ENCODE data around the gene MYLIP. TPM values are rescaled to one million over a fixed set of nuclear protein-coding genes. Genes with fewer than 3 reads are reported as not detected.

Gene MYLIP
- total RNA-seq, 1 experiment from 2014 or later: 48.1 TPM

GRCh38 chr6:16090452-16090851 lies 38.4 kb upstream of the MYLIP start:
- ChIA-PET POLR2A (no interaction called here), CTCF (no interaction called here)
- Histone ChIP-seq H3K4me1 (peaks cover 9% of the 10 kb centered on the region), H3K9me3 (no peaks in the 10 kb centered on the region), H3K36me3 (ENCODE audit: control insufficient read depth, insufficient read depth, low read length) (no peaks in the 10 kb centered on the region), H3K27me3 (replicated peaks; ENCODE audit: control insufficient read depth, insufficient read depth, low read length) (no peaks in the 10 kb centered on the region), H3K4me3 (ENCODE audit: low read depth, low read length) (no peak overlapping the region)
- no peak for DNase-seq
- no peak for TF ChIP-seq CTCF (IDR thresholded peaks at IDR 0.05; ENCODE audit: insufficient read depth in 1 of 2, low read depth in 1 of 2, low read length in 1 of 2, severe bottlenecking in 1 of 2, unreplicated experiment in 1 of 2)
- Mint-ChIP-seq H3K27me3 (ENCODE audit: insufficient read depth, unreplicated experiment) (no peaks in the 10 kb centered on the region), H3K4me1 (ENCODE audit: low read depth, unreplicated experiment) (peaks cover 20% of the 10 kb centered on the region), H3K27ac (ENCODE audit: unreplicated experiment) (no peak overlapping the region), H3K9me3 (ENCODE audit: unreplicated experiment) (no peaks in the 10 kb centered on the region), H3K36me3 (ENCODE audit: insufficient read depth, unreplicated experiment) (no peaks in the 10 kb centered on the region), H3K4me3 (ENCODE audit: unreplicated experiment) (no peak overlapping the region)
- no TSS peak for BruUV-seq (replicated peaks)
- intact Hi-C loops (cut with micrococcal nuclease; ENCODE audit: unreplicated experiment): no loop called here

GRCh38 chr6:16090920-16091319 lies 38.0 kb upstream of the MYLIP start:
- H3K4me3 Mint-ChIP-seq (ENCODE audit: unreplicated experiment): no peak overlapping the region
- no peak for TF ChIP-seq CTCF (IDR thresholded peaks at IDR 0.05; ENCODE audit: insufficient read depth in 1 of 2, low read depth in 1 of 2, low read length in 1 of 2, severe bottlenecking in 1 of 2, unreplicated experiment in 1 of 2)
- H3K27me3 Mint-ChIP-seq (ENCODE audit: insufficient read depth, unreplicated experiment): no peaks in the 10 kb centered on the region
- no peak for DNase-seq
- BruUV-seq (replicated peaks): no TSS peak
- no peaks in the 10 kb centered on the region for H3K9me3 Mint-ChIP-seq (ENCODE audit: unreplicated experiment)
- Histone ChIP-seq H3K27me3 (replicated peaks; ENCODE audit: control insufficient read depth, insufficient read depth, low read length) (no peaks in the 10 kb centered on the region), H3K4me3 (ENCODE audit: low read depth, low read length) (no peak overlapping the region), H3K9me3 (no peaks in the 10 kb centered on the region), H3K4me1 (peaks cover 9% of the 10 kb centered on the region), H3K36me3 (ENCODE audit: control insufficient read depth, insufficient read depth, low read length) (no peaks in the 10 kb centered on the region)
- H3K4me1 Mint-ChIP-seq (ENCODE audit: low read depth, unreplicated experiment): peaks cover 20% of the 10 kb centered on the region
- ChIA-PET POLR2A (no interaction called here), CTCF (no interaction called here)
- intact Hi-C loops (cut with micrococcal nuclease; ENCODE audit: unreplicated experiment): no loop called here
- H3K27ac Mint-ChIP-seq (ENCODE audit: unreplicated experiment): no peak overlapping the region
- H3K36me3 Mint-ChIP-seq (ENCODE audit: insufficient read depth, unreplicated experiment): no peaks in the 10 kb centered on the region

GRCh38 chr6:16092140-16092539 lies 36.7 kb upstream of the MYLIP start:
- H3K9me3 ChIP-seq: no peaks in the 10 kb centered on the region
- H3K27me3 ChIP-seq (replicated peaks; ENCODE audit: control insufficient read depth, insufficient read depth, low read length): no peaks in the 10 kb centered on the region
- H3K4me3 Mint-ChIP-seq (ENCODE audit: unreplicated experiment): no peak overlapping the region
- ChIA-PET POLR2A (no interaction called here), CTCF (no interaction called here)
- no peak for TF ChIP-seq CTCF (IDR thresholded peaks at IDR 0.05; ENCODE audit: insufficient read depth in 1 of 2, low read depth in 1 of 2, low read length in 1 of 2, severe bottlenecking in 1 of 2, unreplicated experiment in 1 of 2)
- H3K27me3 Mint-ChIP-seq (ENCODE audit: insufficient read depth, unreplicated experiment): no peaks in the 10 kb centered on the region
- BruUV-seq (replicated peaks): no TSS peak
- no peaks in the 10 kb centered on the region for H3K36me3 Mint-ChIP-seq (ENCODE audit: insufficient read depth, unreplicated experiment)
- H3K4me1 ChIP-seq: peaks cover 7% of the 10 kb centered on the region
- peaks cover 17% of the 10 kb centered on the region for H3K4me1 Mint-ChIP-seq (ENCODE audit: low read depth, unreplicated experiment)
- no peak for DNase-seq
- intact Hi-C loops (cut with micrococcal nuclease; ENCODE audit: unreplicated experiment): no loop called here
- no peak overlapping the region for H3K27ac Mint-ChIP-seq (ENCODE audit: unreplicated experiment)
- H3K36me3 ChIP-seq (ENCODE audit: control insufficient read depth, insufficient read depth, low read length): no peaks in the 10 kb centered on the region
- no peaks in the 10 kb centered on the region for H3K9me3 Mint-ChIP-seq (ENCODE audit: unreplicated experiment)
- no peak overlapping the region for H3K4me3 ChIP-seq (ENCODE audit: low read depth, low read length)
